Measurements from ENCODE around the gene RNF167. TPM values are rescaled to one million over a fixed set of nuclear protein-coding genes. Genes with fewer than 3 reads are reported as not detected.

RNF167 gene
- total and polyA plus RNA-seq, 2 of the 13 experiments (the other 11 are each of a cell fraction or from before 2014, with no cell fraction given), result 44.1 to 45.4 TPM

GRCh38 chr17:4945176-4945943, 5.3 kb downstream of the RNF167 start (continued):
- TF ChIP-seq SP1 (IDR thresholded peaks at IDR 0.05) (no peak), SP1 (CRISPR knock-in tag; IDR thresholded peaks at IDR 0.05) (0 out of 2 replicates have a peak, but pooled peaks have one; percentile 25), PATZ1 (CRISPR knock-in tag; IDR thresholded peaks at IDR 0.05) (peak; percentile 40), TFDP2 (CRISPR knock-in tag; IDR thresholded peaks at IDR 0.05) (no peak), CHCHD3 (CRISPR knock-in tag; IDR thresholded peaks at IDR 0.05) (0 out of 2 replicates have a peak, but pooled peaks have one; percentile 4), ZFY (CRISPR knock-in tag; IDR thresholded peaks at IDR 0.05) (peak; percentile 44; the same call in 1 of the 2 replicates), RFX3 (CRISPR knock-in tag; IDR thresholded peaks at IDR 0.05) (no peak), CCAR2 (optimal IDR thresholded peaks at IDR 0.05; ENCODE audit: low read depth, low read length) (no peak), KAT8 (CRISPR knock-in tag; IDR thresholded peaks at IDR 0.05) (no peak), SSRP1 (CRISPR knock-in tag; IDR thresholded peaks at IDR 0.05) (peak; percentile 86; the same call in 1 of the 2 replicates), NRL (CRISPR knock-in tag; IDR thresholded peaks at IDR 0.05; ENCODE audit: borderline replicate concordance) (no peak), NONO (IDR thresholded peaks at IDR 0.05) (no peak), NONO (CRISPR knock-in tag; conservative IDR thresholded peaks at IDR 0.05) (no peak; the same call in 1 of the 2 replicates), SALL2 (CRISPR knock-in tag; IDR thresholded peaks at IDR 0.05) (0 out of 2 replicates have a peak, but pooled peaks have one; percentile 40), ZNF12 (CRISPR knock-in tag; IDR thresholded peaks at IDR 0.05) (no peak), SP2 (CRISPR knock-in tag; IDR thresholded peaks at IDR 0.05) (no peak), E2F2 (CRISPR knock-in tag; IDR thresholded peaks at IDR 0.05; ENCODE audit: borderline replicate concordance) (no peak), ZNF576 (CRISPR knock-in tag; IDR thresholded peaks at IDR 0.05) (no peak), ZNF503 (CRISPR knock-in tag; IDR thresholded peaks at IDR 0.05) (no peak), ZNF724P (CRISPR knock-in tag; IDR thresholded peaks at IDR 0.05; ENCODE audit: borderline replicate concordance) (no peak), ZC3H4 (CRISPR knock-in tag; IDR thresholded peaks at IDR 0.05; ENCODE audit: borderline replicate concordance) (0 out of 2 replicates have a peak, but pooled peaks have one; percentile 49), SRF (IDR thresholded peaks at IDR 0.05; ENCODE audit: low read depth, low read length) (no peak), HDAC6 (IDR thresholded peaks at IDR 0.05; ENCODE audit: low read depth, low read length) (no peak), ZNF839 (CRISPR knock-in tag; IDR thresholded peaks at IDR 0.05; ENCODE audit: borderline replicate concordance) (no peak)

Measured in HepG2 (cell line).